ENCODE data around the gene ADORA3.

DNA sequence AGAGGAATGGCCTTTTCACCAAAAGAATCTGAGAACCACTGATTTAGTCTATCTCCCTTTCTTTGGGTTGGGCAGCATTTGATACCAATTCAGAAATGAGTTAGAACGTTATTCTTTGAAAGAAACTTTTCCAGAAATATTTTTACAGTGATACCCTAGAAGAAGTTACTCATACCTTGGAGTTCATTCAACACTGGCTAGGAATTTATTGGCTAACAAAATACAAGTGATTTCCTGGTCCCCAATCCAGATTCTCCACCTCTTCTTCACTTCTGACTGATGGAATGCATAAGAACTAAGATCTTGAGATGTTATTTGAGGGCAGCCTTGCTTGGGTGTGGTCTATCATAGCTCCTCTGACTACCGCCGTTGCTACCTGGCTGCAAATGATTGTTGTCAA is 20.3 kb downstream of the ADORA3 start:
- TF ChIP-seq, protein P1, sequence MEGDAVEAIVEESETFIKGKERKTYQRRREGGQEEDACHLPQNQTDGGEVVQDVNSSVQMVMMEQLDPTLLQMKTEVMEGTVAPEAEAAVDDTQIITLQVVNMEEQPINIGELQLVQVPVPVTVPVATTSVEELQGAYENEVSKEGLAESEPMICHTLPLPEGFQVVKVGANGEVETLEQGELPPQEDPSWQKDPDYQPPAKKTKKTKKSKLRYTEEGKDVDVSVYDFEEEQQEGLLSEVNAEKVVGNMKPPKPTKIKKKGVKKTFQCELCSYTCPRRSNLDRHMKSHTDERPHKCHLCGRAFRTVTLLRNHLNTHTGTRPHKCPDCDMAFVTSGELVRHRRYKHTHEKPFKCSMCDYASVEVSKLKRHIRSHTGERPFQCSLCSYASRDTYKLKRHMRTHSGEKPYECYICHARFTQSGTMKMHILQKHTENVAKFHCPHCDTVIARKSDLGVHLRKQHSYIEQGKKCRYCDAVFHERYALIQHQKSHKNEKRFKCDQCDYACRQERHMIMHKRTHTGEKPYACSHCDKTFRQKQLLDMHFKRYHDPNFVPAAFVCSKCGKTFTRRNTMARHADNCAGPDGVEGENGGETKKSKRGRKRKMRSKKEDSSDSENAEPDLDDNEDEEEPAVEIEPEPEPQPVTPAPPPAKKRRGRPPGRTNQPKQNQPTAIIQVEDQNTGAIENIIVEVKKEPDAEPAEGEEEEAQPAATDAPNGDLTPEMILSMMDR (IDR thresholded peaks at IDR 0.05) = no peak
- TF ChIP-seq POLR2A (IDR thresholded peaks at IDR 0.05) = no peak
